GM23248 (cell line): Measurements from ENCODE around the gene BOD1. TPM values are rescaled to one million over a fixed set of nuclear protein-coding genes. Genes with fewer than 3 reads are reported as not detected.

Experiments
- DNase-seq: peaks from one replicate; pipeline ENCODE4 v3.0.0-alpha.2; 2015
- H2AFZ ChIP-seq: fragments of 200-600 bp; sonication (generic); 2 replicates; pipeline ENCODE4 v1.6.1; 2016; ENCODE audit warnings: antibody characterized with exemption
- H3F3A ChIP-seq: fragments of 200-600 bp; sonication (generic); 2 replicates; pipeline ENCODE4 v1.6.1; 2016; ENCODE audit warnings: mild to moderate bottlenecking, antibody characterized with exemption, mixed run types; ENCODE audit not compliant: insufficient read depth
- H3K27ac ChIP-seq: fragments of 200-600 bp; sonication (generic); 2 replicates; pipeline ENCODE4 v1.5.1; 2016; ENCODE audit warnings: mild to moderate bottlenecking
- H3K27me3 ChIP-seq: fragments of 200-600 bp; sonication (generic); replicated peaks from 2 replicates; pipeline ENCODE4 v1.6.1; 2016; ENCODE audit warnings: mild to moderate bottlenecking; ENCODE audit not compliant: insufficient read depth
- H3K36me3 ChIP-seq: fragments of 200-600 bp; sonication (generic); 2 replicates; pipeline ENCODE4 v1.6.1; 2016; ENCODE audit warnings: low read depth, mild to moderate bottlenecking
- H3K4me1 ChIP-seq: fragments of 200-600 bp; sonication (generic); 2 replicates; pipeline ENCODE4 v1.6.1; 2016; ENCODE audit warnings: mild to moderate bottlenecking; ENCODE audit not compliant: insufficient read depth
- H3K4me2 ChIP-seq: fragments of 200-600 bp; sonication (generic); one replicate; pipeline ENCODE4 v1.6.1; 2016; ENCODE audit warnings: mild to moderate bottlenecking; ENCODE audit not compliant: unreplicated experiment
- H3K4me3 ChIP-seq: fragments of 200-600 bp; sonication (generic); 2 replicates; pipeline ENCODE4 v1.5.1; 2016; ENCODE audit warnings: mild to moderate bottlenecking
- H3K79me2 ChIP-seq: fragments of 200-600 bp; sonication (generic); 2 replicates; pipeline ENCODE4 v1.6.1; 2016; ENCODE audit warnings: mild to moderate bottlenecking; ENCODE audit not compliant: insufficient read depth
- H3K9ac ChIP-seq: fragments of 200-600 bp; sonication (generic); 2 replicates; pipeline ENCODE4 v1.6.1; 2016; ENCODE audit warnings: mild to moderate bottlenecking
- H3K9me2 ChIP-seq: fragments of 200-600 bp; sonication (generic); 2 replicates; pipeline ENCODE4 v1.6.1; 2016; ENCODE audit warnings: mixed run types, mild to moderate bottlenecking, moderate library complexity; ENCODE audit not compliant: insufficient read depth
- H3K9me3 ChIP-seq: fragments of 200-600 bp; sonication (generic); one replicate; pipeline ENCODE4 v1.6.1; 2017; ENCODE audit warnings: low read depth
- H4K20me1 ChIP-seq: fragments of 200-600 bp; sonication (generic); 2 replicates; pipeline ENCODE4 v1.6.0; 2016; ENCODE audit not compliant: insufficient read depth
- EZH2 ChIP-seq: fragments of 200-600 bp; sonication (generic); IDR thresholded peaks from 2 replicates; pipeline ENCODE4 v1.6.1; 2018; ENCODE audit warnings: antibody characterized with exemption, mild to moderate bottlenecking; ENCODE audit not compliant: insufficient read depth, poor library complexity, severe bottlenecking
- EZH2phosphoT487 ChIP-seq: fragments of 200-600 bp; sonication (generic); IDR thresholded peaks from 2 replicates; pipeline ENCODE4 v1.6.1; 2018; ENCODE audit warnings: antibody characterized with exemption, moderate library complexity, mild to moderate bottlenecking, low read depth; ENCODE audit not compliant: insufficient read depth
- WGBS, 2 experiments: methylation state at CpG; one replicate each; pipeline ENCODE4 v1.1.6; 2015 to 2017; ENCODE audit warnings: low lambda C conversion rate in 2 of 2, low coverage in 1 of 2; ENCODE audit errors: missing lambda C conversion rate in 2 of 2; 5-methylcytosine and 5-hydroxymethylcytosine counted together
- in situ Hi-C: fragments of 300-500 bp; cut with MboI; formaldehyde crosslinking; loops from 2 replicates; pipeline ENCODE4 v1.15.0; 2020
- polyA plus RNA-seq: library from polyadenylated mRNA; unstranded; fragments of >200 nt; fragmentation: Nextera tagmentation; extraction: Ambion mirVana; gene quantifications from 2 replicates; pipeline ENCODE4 v1.2.1, GENCODE V29; 2016
- total RNA-seq: library from RNA; depleted of rRNA; stranded (reverse); fragments of >200 nt; shearing (Covaris generic); gene quantifications from 2 replicates; pipeline ENCODE4 v1.2.3, GENCODE V29; 2014

Gene BOD1
- total and polyA plus RNA-seq, 2 experiments from 2014 or later, result 51.4 to 66.1 TPM

- Histone ChIP-seq H3K4me3 (no peak overlapping the region), H3K9me2 (no peaks in the 10 kb centered on the region), H3K4me2 (no peak overlapping the region), H2AFZ (no peak overlapping the region), H3K27me3 (peaks cover 4% of the 10 kb centered on the region; the same call in 1 of the 2 replicates), H3K9ac (no peak overlapping the region), H3K36me3 (no peaks in the 10 kb centered on the region), H3K79me2 (no peaks in the 10 kb centered on the region), H3K9me3 (no peaks in the 10 kb centered on the region), H4K20me1 (no peaks in the 10 kb centered on the region), H3K4me1 (0 out of 2 replicates have a peak, but pooled peaks cover under 1% of the 10 kb centered on the region), H3K27ac (no peak overlapping the region), H3F3A (no peaks in the 10 kb centered on the region)
- 63% methylated on average over 6 of the region's 6 CpGs for WGBS, 2 experiments
- DNase-seq, result no peak
- in situ Hi-C loops, result no loop called here
- TF ChIP-seq EZH2phosphoT487 (no peak), EZH2 (no peak)
These were observed 14.4 kb upstream of the BOD1 start for GRCh38 chr5:173630724-173631365.

GRCh38 chr5:173629628-173630027 lies 13.2 kb upstream of the BOD1 start:
- H3K27ac ChIP-seq, result no peak overlapping the region
- in situ Hi-C loops, result loop anchor here (10.0 kb wide), 1 partner anchor 685 kb away; no protein-coding TSS in a partner anchor
- H3F3A ChIP-seq, result no peaks in the 10 kb centered on the region

GRCh38 chr5:173628501-173628900 lies 12.1 kb upstream of the BOD1 start:
- H3K27ac ChIP-seq, result no peak overlapping the region
- H3F3A ChIP-seq, result no peaks in the 10 kb centered on the region
- no peaks in the 10 kb centered on the region for H3K9me3 ChIP-seq
- no peaks in the 10 kb centered on the region for H3K36me3 ChIP-seq
- no peaks in the 10 kb centered on the region for H4K20me1 ChIP-seq
- WGBS, 2 experiments, result 66 to 73% methylated on average over 6 of the region's 6 CpGs
- H3K79me2 ChIP-seq, result no peaks in the 10 kb centered on the region
- H3K9ac ChIP-seq, result no peak overlapping the region
- H3K4me3 ChIP-seq, result no peak overlapping the region
- no peak for TF ChIP-seq EZH2phosphoT487
- TF ChIP-seq EZH2, result no peak
- H3K9me2 ChIP-seq, result no peaks in the 10 kb centered on the region
- peaks cover 9% of the 10 kb centered on the region for H3K4me1 ChIP-seq
- H2AFZ ChIP-seq, result no peak overlapping the region
- no peak for DNase-seq
- H3K27me3 ChIP-seq, result peaks cover 4% of the 10 kb centered on the region; the same call in 1 of the 2 replicates
- in situ Hi-C loops, result loop anchor here (10.0 kb wide), 1 partner anchor 686 kb away; no protein-coding TSS in a partner anchor
- H3K4me2 ChIP-seq, result no peak overlapping the region

More at GRCh38 chr5:173629628-173630027, 13.2 kb upstream of the BOD1 start:
- DNase-seq, result no peak
- no peak overlapping the region for H3K9ac ChIP-seq
- H3K79me2 ChIP-seq, result no peaks in the 10 kb centered on the region
- no peak overlapping the region for H3K4me3 ChIP-seq
- H3K27me3 ChIP-seq, result peaks cover 4% of the 10 kb centered on the region; the same call in 1 of the 2 replicates
- H2AFZ ChIP-seq, result no peak overlapping the region
- no peaks in the 10 kb centered on the region for H3K9me2 ChIP-seq
- H3K4me1 ChIP-seq, result peaks cover 9% of the 10 kb centered on the region
- no peaks in the 10 kb centered on the region for H3K9me3 ChIP-seq
- TF ChIP-seq EZH2phosphoT487, result no peak
- no peak overlapping the region for H3K4me2 ChIP-seq
- H3K36me3 ChIP-seq, result no peaks in the 10 kb centered on the region
- H4K20me1 ChIP-seq, result no peaks in the 10 kb centered on the region
- 25 to 69% methylated on average over 1 of the region's 1 CpG for WGBS, 2 experiments

- no peak overlapping the region for H2AFZ ChIP-seq
- no peaks in the 10 kb centered on the region for H3F3A ChIP-seq
These were observed 11.5 kb upstream of the BOD1 start for GRCh38 chr5:173627860-173628392.

More at GRCh38 chr5:173627860-173628392, 11.5 kb upstream of the BOD1 start:
- Histone ChIP-seq H3K27ac (no peak overlapping the region), H3K9me2 (no peaks in the 10 kb centered on the region), H3K4me1 (peaks cover 9% of the 10 kb centered on the region), H3K79me2 (no peaks in the 10 kb centered on the region), H3K36me3 (no peaks in the 10 kb centered on the region), H3K27me3 (peaks cover 4% of the 10 kb centered on the region; the same call in 1 of the 2 replicates), H4K20me1 (no peaks in the 10 kb centered on the region), H3K9me3 (no peaks in the 10 kb centered on the region), H3K4me3 (no peak overlapping the region), H3K9ac (no peak overlapping the region), H3K4me2 (no peak overlapping the region)
- WGBS, 2 experiments, result 70% methylated on average over 11 of the region's 11 CpGs
- TF ChIP-seq EZH2, result no peak
- no peak for TF ChIP-seq EZH2phosphoT487
- DNase-seq, result no peak
- in situ Hi-C loops, result loop anchor here (10.0 kb wide), 1 partner anchor 687 kb away; no protein-coding TSS in a partner anchor
